NT2/D1 (cell line): Measurements from ENCODE around the gene GABBR2.

Source experiments
- DNase-seq: peaks from one replicate; pipeline ENCODE4 v3.0.0-alpha.2; 2011; ENCODE audit warnings: low read depth, low spot score
- H3K27me3 ChIP-seq: 2 replicates; pipeline ENCODE4 v1.6.0; 2011; ENCODE audit warnings: mild to moderate bottlenecking; ENCODE audit not compliant: insufficient read length, insufficient read depth
- H3K36me3 ChIP-seq: 2 replicates; pipeline ENCODE4 v1.6.1; 2011; ENCODE audit warnings: mild to moderate bottlenecking, low read length, mixed read lengths; ENCODE audit not compliant: insufficient read depth, insufficient read length
- H3K4me1 ChIP-seq: 2 replicates; pipeline ENCODE4 v1.5.1; 2011; ENCODE audit not compliant: insufficient read depth, insufficient read length
- H3K4me3 ChIP-seq: 2 replicates; pipeline ENCODE4 v1.5.1; 2011; ENCODE audit warnings: low read depth; ENCODE audit not compliant: insufficient read length
- H3K9ac ChIP-seq: 2 replicates; pipeline ENCODE4 v1.6.0; 2011; ENCODE audit warnings: low read depth; ENCODE audit not compliant: insufficient read length
- H3K9me3 ChIP-seq: 2 replicates; pipeline ENCODE4 v1.5.1; 2011; ENCODE audit warnings: mild to moderate bottlenecking, low read length; ENCODE audit not compliant: insufficient read depth
- SUZ12 ChIP-seq: IDR thresholded peaks from 2 replicates; pipeline ENCODE4 v1.6.1; 2011; ENCODE audit not compliant: insufficient read length, insufficient read depth; ENCODE audit errors: extremely low read depth
- YY1 ChIP-seq: IDR thresholded peaks from 2 replicates; pipeline ENCODE4 v1.6.1; 2011; ENCODE audit not compliant: insufficient read length, insufficient read depth
- ZNF274 ChIP-seq: IDR thresholded peaks from 2 replicates; pipeline ENCODE4 v1.6.1; 2011; ENCODE audit warnings: mild to moderate bottlenecking, low read depth, low read length

GABBR2 gene

DNA sequence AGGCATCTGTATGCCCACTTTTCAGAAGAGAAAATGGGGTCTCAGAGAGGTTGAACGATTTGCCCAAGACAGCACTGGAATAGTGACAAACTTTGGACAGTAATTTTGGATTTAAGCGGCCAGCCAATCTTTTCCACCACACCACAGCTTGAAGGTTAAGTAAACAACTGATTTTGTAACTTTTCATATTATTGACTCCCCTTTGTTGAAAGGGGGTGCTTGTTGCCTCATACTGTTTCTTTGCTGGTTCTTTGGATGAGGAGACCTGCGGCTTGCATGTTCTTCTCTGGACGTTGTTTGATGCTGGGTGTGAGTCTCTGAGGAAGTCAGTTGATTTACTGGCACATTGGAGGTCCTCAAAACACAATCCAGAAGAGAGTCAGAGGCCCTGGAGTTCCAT lies 11.7 kb upstream of the GABBR2 start:
- no peaks in the 10 kb centered on the region for H3K4me1 ChIP-seq
- H3K27me3 ChIP-seq = peaks cover 4% of the 10 kb centered on the region
- no peak overlapping the region for H3K4me3 ChIP-seq
- no peaks in the 10 kb centered on the region for H3K36me3 ChIP-seq
- DNase-seq = no peak
- no peaks in the 10 kb centered on the region; the same call in 1 of the 2 replicates for H3K9me3 ChIP-seq
- TF ChIP-seq ZNF274 (no peak), YY1 (no peak), SUZ12 (no peak)
- H3K9ac ChIP-seq = no peak overlapping the region

DNA sequence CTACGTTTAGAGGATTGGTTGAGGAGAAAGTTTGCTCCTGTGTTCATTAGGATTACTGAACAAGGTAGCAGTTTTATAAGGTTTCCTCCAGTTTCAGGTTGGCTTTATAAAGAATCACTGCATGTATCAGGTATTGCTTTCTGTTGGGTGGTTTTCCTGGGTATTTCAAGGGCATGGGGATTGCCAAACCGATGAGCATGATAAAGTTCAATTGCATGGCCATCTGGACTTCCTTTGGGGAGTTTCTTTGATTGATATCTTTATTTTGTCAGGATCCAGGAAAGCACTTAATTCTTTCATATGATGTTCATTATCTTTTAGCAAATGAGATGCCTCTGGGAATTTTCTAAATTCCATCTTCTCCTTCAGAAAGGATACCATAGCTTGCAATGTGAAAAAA lies 10.3 kb upstream of the GABBR2 start:
- Histone ChIP-seq H3K9me3 (no peaks in the 10 kb centered on the region), H3K36me3 (no peaks in the 10 kb centered on the region), H3K27me3 (no peaks in the 10 kb centered on the region), H3K9ac (no peak overlapping the region), H3K4me3 (no peak overlapping the region), H3K4me1 (no peaks in the 10 kb centered on the region)
- TF ChIP-seq ZNF274 (no peak), YY1 (no peak), SUZ12 (no peak)
- no peak for DNase-seq

GRCh38 chr9:98714833-98715232 lies 6.1 kb upstream of the GABBR2 start:
- Histone ChIP-seq H3K36me3 (no peaks in the 10 kb centered on the region), H3K27me3 (peaks cover 35% of the 10 kb centered on the region), H3K9me3 (no peaks in the 10 kb centered on the region), H3K4me3 (no peak overlapping the region), H3K9ac (no peak overlapping the region), H3K4me1 (no peaks in the 10 kb centered on the region)
- no peak for TF ChIP-seq SUZ12
- DNase-seq = no peak

DNA sequence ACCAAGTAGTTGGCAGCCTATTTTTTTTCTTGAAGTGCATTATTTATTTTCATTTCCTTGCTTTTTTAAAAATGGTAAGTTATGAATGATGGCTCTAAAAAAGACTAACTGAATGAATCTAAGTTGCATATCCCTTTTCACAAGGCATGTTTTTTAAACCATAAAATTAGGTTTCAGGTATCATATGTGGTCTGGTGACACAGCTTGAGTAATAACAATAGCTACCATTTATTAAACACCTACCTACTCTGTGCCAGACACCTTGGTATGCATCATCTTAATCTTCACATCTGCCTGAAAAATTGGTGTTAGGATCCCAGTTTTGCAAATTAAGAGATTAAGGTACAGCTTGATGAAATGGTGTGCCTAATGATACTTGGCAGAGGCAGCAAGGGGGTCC lies 4.3 kb upstream of the GABBR2 start:
- Histone ChIP-seq H3K9me3 (no peaks in the 10 kb centered on the region), H3K9ac (no peak overlapping the region), H3K4me1 (peaks cover 1% of the 10 kb centered on the region), H3K36me3 (no peaks in the 10 kb centered on the region), H3K27me3 (peaks cover 52% of the 10 kb centered on the region), H3K4me3 (no peak overlapping the region)
- TF ChIP-seq ZNF274 = no peak
- TF ChIP-seq YY1 = no peak
- no peak for TF ChIP-seq SUZ12
- no peak for DNase-seq

GRCh38 chr9:98709968-98710965 lies 1.5 kb upstream of the GABBR2 start:
- Histone ChIP-seq H3K27me3 (peaks cover 78% of the 10 kb centered on the region), H3K4me3 (no peak overlapping the region), H3K9me3 (no peaks in the 10 kb centered on the region), H3K9ac (no peak overlapping the region), H3K4me1 (peaks cover 4% of the 10 kb centered on the region), H3K36me3 (no peaks in the 10 kb centered on the region)
- no peak for TF ChIP-seq SUZ12
- TF ChIP-seq YY1 = no peak
- TF ChIP-seq ZNF274 = no peak
- no peak for DNase-seq

GRCh38 chr9:98708103-98708932 lies 417 bp downstream of the GABBR2 start:
- Histone ChIP-seq H3K9me3 (no peaks in the 10 kb centered on the region), H3K36me3 (no peaks in the 10 kb centered on the region), H3K4me3 (peak overlapping the region; percentile 41), H3K9ac (peak overlapping the region; percentile 53), H3K4me1 (peaks cover 4% of the 10 kb centered on the region), H3K27me3 (peaks cover 83% of the 10 kb centered on the region)
- DNase-seq = no peak
- no peak for TF ChIP-seq ZNF274
